Kidney tubule cell (primary cell): ENCODE results near the gene LIPH.
A peak's percentile ranks its signal among the peaks of the same experiment; 100 is the strongest.
"Not testable (repeated sequence)": the region's sequence is repeated elsewhere in the genome, so short reads cannot be mapped to it uniquely, and the experiment has no call there.

Source experiments
- DNase-seq: peaks from one replicate; pipeline ENCODE4 v3.0.0-alpha.2; 2018; ENCODE audit warnings: low spot score

LIPH gene

DNA sequence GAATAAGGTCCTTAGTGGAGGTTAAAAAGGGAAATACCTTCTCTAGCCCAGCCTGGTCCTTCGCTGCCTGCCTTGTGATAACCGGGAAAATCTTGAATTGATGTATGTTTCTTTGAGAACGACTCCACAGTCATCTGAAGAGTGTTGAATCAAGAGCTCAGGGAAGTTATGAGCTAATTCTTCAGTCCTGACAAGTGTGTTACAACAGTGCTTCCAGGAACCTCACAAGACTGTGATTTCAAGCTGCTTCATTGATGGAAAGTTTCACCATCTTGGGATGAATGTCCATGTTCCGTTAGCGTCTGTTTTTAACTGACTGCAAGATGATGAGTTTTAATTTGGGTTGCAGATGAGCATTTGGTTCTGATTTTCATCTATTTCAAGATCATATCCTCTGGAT is 66.0 kb downstream of the LIPH start:
- DNase-seq = no peak

DNA sequence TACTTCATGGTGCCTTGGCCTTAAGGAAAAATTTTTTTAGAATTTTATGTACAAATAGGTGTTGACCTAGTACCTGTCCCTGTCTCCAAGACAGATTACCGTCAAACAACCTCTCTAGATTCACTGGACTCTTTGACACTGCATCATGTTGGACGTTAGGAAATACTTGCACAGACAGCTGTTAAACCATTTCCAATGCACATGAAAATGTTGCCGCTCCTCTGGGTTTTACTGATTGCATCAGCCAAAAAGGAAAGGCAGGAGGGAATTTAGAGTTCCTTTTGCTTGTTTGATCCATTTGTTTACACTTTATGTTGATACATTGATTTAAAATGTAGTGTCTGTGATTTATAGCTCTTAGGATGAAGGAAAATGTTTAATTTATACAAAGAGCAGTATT is 68.1 kb downstream of the LIPH start:
- DNase-seq = no peak

DNA sequence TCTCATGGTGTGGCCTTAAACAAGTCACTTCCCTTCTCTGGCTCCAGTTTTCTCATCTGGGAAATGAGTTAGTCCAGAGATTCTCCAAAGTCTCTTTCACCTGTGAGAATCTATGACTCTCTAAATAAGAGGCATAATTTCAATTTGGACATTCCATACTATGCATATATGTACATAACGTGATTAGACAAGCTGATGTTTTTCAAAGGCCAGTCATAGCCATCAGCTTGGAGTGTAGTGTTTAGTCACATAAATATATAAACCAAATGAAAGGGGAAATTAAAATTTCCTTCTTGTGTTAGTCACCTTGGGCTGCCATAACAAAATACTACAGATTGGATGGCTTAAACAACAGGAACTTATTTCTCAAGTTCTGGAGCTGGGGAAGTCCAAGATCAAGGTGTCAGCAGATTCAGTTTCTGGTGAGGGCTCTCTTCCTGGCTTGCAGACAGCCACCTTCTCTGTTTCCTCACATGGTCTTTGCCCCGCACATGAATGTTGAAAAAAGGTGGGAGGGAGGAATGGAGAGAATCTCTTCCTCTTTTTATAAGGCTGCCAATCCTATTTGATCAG is 72.9 kb downstream of the LIPH start:
- no peak for DNase-seq

DNA sequence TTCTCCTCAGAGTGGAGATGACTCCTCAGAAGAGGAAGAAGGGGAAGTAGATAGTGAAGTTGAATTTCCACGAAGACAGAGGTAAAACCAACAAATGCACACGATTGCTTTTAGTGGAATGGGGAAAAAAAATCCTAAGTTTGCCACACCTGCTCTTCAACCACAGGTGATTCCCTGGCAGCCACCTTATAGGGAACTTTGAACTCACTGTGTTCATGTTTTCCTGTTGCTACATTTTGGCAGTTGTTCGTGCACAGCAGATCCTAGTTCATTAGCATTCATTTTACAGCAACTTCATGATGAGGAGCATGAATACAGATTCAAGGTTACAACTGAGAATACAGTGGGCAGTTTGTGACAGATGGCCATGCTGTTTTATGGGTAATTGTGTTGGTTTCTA is 75.1 kb downstream of the LIPH start:
- no peak for DNase-seq

DNA sequence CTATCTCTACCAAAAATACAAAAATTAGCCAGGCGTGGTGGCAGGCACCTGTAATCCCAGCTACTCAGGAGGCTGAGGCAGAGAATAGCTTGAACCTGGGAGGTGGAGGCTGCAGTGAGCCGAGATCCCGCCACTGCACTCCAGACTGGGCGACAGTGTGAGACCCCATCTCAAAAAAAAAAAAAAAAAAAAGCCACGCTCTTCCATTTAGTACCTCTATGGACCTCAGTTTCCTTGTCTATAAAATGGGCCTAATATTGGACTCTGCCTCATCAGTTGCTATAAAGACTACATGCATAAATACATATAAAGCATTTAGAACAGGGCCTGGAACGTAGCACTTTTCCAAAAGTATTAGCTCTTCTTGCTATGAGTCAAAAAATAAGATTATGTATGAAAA is 77.5 kb downstream of the LIPH start:
- DNase-seq = not testable (repeated sequence)

DNA sequence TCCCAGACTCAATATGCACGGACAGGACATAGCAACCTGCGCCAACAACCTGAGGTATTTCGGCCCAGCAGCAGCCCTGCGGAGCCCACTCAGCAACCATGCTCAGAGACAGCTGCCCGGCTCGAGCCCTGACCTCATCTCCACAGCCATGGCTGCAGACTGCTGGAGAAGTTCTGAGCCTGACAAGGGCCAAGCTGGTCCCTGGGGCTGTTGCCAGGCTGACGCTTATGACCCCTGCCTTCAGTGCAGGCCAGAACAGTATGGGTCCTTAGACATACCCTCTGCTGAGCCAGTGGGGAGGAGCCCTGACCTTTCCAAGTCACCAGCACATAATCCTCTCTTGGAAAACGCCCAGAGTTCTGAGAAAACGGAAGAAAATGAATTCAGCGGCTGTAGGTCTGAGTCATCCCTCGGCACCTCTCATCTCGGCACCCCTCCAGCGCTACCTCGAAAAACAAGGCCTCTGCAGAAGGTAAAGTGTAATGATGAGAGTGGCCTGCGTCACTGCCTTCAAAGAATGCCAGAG is 79.0 kb downstream of the LIPH start:
- no peak for DNase-seq

DNA sequence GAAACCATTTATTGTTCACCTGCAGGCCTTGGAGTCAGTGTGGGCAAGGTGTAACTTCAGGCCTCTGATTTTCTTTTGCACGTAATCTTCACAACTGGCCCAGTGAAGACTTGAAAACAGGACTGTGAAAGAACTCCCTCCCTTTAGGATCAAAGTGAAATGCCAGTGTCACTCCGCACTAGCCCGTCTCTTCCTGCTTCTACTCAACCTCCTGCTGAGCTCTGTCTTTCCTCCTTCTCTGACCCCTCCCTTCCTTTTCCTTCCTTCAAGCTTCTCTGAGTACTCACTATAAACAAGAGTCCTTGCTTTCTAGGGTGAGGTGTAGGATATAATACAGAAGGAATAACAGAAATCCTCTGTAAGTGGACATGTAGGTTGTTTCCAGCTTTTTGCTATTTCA is 82.1 kb downstream of the LIPH start:
- no peak for DNase-seq

DNA sequence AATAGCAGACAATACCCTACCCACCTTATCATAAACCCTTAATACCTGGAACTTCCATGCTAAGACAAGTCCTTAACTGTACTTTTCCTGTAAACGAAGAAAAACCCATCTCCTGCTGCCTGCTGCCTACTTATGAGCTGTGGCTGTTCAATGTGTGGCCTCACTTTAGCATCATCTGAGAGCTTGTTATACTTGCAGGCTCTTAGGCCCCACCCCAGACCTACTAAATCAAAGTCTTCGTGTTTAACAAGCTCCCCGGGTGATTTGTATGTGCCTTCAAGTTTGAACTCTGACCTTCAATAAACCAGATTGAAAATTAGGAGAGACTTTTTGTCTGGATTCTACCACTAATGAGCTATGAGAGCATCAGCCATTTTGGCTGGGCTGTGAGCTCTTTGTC is 82.8 kb downstream of the LIPH start:
- DNase-seq = no peak

DNA sequence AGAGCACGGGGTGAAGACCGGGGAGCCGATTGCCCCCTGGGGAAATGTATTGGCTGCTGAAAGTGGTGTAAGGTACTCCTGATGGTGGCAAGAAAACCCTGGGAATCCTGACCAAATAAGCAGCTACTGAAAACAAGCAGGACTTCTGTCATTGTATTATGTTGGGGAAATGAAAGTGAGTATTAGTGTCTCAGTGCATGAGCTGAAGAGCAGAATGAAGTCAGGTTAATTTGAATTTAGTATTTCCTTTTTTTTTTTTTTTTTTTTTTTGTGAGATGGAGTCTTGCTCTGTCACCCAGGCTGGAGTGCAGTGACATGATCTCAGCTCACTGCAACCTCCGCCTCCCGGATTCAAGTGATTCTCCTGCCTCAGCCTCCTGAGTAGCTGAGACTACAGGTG is 86.3 kb downstream of the LIPH start:
- DNase-seq = not testable (repeated sequence)

DNA sequence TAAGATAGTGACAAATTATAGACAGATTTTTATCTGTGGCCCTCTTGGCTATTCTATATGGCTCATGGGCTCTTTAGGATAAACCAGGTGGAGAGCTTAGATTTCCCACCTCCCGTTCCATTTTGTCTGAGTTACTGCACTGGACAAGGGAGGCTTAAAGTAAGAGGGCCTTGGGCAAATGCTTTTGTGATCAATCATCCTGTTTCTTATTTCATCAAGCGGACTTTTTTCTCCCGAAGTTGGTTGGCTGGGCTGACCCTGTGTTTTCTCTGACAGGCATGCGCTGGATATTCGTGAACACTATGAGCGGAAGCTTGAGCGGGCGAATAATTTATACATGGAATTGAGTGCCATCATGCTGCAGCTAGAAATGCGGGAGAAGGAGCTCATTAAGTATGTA is 86.9 kb downstream of the LIPH start:
- no peak for DNase-seq

DNA sequence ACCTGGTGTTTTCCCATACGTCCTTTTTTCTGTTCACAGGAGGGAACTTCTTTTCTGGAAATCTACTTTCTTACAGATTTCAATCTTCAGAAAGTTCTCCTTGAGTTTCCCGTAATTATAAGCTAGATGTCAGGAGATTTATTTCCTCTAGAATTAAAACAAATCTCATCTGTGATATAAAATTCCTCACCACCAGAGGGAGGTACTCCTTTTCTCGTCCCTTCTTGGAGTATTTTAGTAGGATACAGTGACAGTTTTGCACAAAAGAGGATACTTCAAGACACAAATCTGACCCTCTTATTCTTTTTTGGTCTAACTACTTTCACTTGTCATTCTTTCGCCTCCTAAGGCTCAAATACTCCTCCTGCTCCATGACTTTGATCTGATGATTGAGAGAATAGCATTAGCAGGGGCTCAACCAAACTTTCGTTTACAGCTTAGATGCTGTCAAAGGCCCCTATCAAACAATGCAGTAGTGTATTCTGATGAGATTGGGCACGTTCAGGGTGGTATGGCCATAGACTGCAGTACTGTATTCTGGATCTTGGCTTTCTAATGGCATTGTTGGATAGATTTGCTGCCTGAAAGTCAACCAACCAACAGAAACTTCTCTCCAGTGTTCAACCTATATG is 91.6 kb downstream of the LIPH start:
- peak; percentile 18 for DNase-seq

DNA sequence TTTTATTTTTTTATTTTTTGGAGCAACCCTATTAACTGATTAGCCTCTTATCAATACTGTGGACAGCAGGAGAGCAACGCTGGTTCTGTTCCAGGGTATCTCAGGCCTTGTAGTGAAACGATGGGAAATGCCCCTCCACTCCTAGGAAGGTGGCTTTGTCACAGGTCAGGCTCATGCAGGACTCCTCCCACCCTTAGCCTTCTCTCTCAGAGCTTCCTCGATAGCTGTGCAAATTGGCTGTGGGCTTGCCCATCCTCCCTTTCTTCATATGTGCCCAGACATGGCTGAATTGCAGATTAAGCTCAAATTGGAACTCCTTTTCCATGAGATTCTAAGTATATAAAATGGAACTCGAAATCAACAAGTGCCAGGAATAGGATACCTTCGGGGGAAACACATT is 92.1 kb downstream of the LIPH start:
- no peak for DNase-seq

DNA sequence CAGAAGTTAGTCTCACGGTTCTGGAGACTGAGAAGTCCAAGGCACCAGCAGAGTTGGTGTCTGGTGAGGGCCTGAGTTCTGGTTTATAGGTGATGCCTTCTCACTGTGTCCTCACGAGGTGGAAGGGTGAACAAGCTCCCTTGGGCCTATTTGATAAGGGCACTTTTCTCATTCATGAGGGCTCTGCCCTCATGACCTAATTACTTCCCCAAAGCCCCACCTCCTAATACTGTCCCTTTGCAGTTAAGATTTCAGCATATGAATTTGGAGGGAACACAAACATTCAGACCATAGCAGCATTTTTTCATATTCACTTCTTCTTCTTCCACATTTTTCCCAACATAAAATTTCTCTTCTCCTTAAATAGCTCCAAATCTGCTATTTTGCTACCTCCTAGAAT is 95.0 kb downstream of the LIPH start:
- DNase-seq = no peak
